NCI-H2171 (cell line): ENCODE measurements around the gene RASA3.
"Not testable (repeated sequence)": the region's sequence is repeated elsewhere in the genome, so short reads cannot be mapped to it uniquely, and the experiment has no call there.

ENCODE experiments used
- DNase-seq: peaks from one replicate; lab custom pipeline; 2025; lab: John Stamatoyannopoulos, UW

RASA3 gene

DNA sequence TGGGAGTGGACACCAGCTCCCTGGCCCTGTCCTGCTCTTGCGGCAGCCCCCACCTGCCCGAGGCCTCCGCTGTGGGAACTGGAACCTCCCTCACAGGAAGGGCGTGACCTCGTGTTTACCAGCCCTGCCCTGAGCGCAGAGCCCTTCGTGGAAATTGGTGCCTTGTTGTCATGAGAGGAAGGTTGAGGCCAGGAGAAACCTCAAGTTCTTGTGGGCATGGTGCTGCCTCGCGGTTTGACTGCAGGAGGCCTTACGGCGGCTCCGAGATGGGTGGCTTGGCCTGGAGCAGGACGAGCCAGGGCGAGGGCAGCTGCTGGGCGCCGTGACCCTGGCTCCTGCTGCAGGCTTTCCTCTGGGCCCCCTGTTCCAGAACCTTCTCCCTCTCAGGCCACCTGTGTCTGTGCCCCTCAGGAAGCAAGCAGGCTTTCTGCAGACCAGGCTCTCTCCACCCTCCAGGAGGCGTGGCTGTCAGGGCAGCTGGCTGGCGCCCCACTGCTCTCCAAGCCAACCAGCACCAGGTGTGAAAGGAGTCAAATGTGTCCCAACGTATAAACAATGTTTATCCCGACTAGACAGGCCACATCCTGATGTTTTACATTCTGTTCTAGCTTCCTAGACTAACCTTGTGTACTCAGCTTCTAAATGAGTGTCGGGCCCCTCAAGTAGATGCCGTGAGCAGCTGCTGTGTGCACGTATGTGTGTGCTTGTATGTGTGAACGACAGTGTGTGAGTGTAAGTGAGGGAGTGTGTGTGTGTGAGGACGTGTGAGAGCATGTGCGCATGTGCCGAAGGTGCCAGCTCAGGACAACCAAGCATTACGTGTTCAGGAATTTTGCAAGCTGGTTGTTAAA is 10.4 kb upstream of the RASA3 start:
- peak; percentile 79 for DNase-seq

DNA sequence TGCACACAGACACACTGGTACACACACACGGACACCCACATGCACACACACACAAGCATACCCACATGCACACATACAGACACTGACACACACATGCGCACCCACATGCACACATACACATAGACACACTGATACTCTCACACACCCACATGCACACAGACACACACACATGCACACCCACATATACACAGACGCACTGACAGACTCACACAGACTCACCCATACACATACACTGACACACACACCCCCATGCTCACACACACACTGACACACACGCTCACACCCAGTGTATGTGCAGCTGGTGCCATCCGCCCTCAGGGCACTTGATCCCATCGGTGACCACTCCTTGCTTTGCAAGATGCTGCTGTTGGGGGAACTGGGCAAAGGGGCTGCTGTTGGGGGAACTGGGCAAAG is 9.7 kb upstream of the RASA3 start:
- DNase-seq = no peak

DNA sequence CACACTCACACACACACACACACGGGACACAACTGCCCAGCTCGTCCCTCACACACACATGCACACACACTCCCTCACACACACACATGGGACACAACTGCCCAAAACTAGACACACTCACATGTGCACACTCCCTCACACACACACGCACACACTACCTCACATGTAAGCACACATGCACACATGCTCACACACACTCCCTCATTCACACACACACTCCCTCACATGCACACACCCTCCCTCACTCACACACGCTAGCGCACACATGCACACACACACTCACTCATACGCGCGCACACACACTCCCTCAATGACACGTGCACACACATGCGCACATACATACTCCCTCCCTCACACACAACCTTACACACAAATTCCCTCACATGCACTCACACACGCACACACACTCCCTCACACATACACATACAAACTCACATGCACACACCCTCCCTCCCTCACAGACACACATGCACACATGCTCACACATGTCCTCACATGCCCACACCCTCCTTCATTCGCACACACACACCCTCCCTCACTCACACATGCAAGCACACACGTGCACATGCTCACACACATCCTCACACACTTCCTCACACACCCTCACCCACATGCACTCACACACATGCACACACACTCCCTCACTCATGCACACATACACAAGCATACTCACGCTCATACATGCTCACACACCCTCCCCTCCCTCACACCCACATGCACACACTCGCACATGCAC is 9.0 kb upstream of the RASA3 start:
- DNase-seq = no peak

DNA sequence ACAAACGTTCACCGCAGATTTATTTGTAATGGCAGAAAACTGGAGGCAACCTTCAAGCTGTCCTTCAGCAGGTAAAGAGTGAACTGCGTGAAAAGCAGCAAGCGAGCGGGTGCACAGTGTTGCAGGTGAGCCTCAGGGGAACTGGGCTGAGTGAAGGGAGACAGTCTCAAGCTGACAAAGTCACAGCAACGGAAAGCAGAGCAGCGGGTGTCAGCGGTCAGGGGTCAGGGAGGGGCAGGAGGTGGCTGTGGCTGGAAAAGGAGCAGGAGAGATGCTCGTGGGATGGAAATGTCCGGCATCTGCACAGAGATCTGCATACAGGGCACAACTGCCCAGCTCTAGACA is 8.5 kb upstream of the RASA3 start:
- no peak for DNase-seq

DNA sequence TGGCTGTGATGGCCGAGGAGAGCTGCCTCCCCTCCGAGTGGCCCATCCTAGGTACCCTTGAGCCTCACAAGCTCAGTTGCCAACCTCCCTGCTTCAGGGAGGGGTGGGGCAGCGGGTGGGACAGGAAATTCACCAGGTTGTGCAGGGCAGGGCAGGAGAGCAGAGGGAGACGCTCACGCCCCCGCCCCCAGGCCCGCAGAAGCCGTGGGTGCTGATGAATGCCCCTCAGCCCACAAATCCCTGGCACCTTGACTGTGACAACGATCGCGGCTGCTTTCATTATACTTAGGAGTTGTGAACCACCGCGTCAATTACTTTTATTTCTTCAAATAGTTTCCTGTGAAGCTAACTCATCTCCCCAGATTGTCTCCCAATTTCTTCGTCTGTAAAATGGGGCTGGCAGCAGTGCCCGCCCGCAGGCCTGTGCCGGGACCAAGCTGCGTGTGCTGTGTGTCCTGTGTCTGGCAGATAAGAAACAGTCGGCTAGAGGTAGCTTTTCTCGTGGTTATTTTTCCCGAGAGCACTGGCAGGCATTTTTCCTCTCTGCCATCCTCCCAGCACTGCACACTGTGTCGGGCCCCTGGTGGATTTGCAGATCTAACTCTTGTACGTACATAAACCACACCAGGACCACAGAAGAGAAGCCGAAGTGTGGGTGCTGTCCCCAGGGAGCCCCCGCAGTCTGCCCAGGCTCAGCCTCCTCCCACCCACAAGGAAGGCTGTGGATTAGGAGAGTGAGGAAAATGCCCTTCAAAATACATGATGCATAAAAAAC is 7.9 kb upstream of the RASA3 start:
- no peak for DNase-seq

DNA sequence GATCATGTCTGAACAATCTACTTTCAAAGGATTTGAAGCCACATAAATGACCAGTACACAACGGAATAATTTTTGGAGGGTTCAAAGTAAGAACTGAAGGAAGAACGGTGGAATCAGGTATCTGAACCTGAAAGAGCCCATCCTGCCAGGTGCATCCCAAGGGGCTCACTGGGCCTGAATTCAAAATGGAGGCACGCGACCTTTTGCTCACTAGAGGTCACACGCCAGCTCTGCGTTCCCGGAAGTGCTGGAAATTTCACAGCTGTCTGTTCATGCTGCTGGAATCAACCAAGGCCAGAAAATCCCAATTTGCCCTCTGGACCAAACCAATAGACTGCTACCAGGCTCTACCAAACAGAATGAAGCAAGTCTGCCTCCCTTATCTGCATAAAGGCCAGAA is 4.2 kb upstream of the RASA3 start:
- DNase-seq = no peak

DNA sequence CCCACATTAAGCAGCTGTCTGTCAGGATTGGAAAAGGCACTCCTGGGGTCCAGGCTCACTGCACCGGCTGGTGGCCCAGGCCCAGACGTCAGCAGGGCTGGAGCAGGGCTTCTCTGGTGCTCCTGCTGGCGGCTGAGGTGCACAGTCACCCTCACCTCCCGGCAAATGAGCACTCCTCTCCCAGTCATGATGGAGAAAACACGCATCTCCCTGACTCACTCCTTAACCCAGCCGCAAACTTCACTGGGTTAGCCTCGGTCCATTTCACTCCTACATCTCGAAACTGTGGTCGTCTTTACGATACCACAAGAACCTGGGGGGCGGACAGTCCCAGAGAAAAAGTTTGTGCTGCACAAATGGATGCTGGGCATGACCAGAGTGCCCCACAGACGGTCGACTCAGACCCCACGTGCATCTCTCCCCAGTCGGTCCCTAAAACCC is 3.3 kb upstream of the RASA3 start:
- no peak for DNase-seq

DNA sequence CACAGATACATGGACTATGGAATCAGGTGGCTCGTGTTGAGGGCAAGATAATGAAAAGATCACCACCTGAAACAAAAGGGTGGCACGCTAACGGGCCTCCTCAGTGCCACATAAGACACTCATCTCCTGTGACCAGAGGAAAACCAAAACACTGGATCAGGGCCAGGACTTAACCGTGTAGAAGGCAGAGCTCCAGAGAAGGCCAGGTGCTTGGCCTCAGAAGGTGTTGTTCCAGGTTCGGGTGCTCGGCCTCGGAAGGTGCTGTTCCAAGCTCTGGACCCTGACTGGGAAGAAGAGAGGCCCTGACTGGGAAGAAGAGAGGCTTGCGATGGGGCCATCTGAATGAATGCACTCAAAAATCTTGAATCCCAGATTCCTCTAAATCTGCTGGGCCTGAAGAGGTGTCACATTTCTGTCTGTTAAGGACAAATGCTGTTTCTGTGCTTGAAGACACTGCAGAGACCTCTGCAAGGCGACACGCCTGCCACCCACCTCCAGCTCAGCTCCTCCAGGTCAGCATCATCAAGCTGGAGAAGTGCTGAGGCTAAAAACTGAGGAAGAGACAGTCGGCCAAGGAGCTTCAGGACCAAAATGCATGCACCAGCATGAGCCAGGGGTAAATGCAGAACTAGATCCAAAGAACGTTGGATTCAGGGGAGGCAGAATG is 2.7 kb upstream of the RASA3 start:
- no peak for DNase-seq

DNA sequence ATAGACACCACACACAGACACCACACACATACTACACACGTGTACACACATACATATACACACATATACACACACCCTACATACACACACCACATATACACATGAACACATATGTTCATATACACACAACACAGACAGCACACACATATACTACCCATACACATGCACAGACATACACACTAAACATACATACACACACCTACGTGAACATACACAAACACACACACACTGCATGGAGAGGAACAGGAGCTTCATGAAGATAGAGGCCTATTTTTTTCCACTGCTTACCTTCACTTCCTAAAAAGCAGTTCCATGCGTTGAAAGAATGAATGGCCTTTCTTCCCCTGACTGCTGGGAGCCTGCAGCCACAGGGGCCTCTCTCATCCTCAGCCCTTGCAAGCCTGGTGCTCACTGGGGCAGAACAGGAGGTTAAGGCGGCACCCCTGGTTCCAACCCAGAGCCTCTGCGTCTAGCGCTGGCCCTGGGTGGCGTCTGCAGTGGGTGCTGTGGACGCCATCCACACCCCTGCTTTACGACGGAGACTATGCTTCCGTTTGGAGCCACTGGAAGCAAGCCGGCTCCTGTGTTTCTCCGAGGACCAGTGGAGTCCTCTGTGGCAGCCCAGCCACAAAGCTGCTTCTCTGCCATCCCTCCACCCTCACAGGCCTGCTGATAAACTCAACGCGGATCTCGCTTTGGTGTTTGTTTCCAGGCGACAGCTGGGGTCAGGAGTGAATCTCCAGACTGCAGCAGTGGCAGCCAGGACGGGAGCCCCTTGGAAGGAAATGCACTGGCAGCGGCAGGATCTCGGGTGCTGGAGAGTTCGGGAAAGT is 1.9 kb upstream of the RASA3 start:
- DNase-seq = no peak

DNA sequence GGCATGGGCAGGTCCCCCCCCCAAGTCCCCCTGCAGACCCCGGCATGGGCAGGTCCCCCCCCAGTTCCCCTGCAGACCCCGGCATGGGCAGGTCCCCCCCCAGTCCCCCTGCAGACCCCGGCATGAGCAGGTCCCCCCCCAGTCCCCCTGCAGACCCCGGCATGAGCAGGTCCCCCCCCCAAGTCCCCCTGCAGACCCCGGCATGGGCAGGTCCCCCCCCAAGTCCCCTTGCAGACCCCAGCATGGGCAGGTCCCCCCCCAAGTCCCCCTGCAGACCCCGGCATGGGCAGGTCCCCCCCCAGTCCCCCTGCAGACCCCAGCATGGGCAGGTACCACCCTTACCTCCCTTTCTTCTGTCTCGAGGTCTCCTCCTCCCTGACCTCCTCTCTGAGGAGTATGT is 1.1 kb upstream of the RASA3 start:
- DNase-seq = not testable (repeated sequence)

DNA sequence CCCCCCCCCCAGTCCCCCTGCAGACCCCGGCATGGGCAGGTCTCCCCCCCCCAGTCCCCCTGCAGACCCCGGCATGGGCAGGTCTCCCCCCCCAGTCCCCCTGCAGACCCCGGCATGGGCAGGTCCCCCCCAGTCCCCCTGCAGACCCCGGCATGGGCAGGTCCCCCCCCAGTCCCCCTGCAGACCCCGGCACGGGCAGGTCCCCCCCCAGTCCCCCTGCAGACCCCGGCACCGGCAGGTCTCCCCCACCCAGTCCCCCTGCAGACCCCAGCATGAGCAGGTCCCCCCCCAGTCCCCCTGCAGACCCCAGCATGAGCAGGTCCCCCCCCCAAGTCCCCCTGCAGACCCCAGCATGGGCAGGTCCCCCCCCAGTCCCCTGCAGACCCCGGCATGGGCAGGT is 703 bp upstream of the RASA3 start:
- DNase-seq = not testable (repeated sequence)

DNA sequence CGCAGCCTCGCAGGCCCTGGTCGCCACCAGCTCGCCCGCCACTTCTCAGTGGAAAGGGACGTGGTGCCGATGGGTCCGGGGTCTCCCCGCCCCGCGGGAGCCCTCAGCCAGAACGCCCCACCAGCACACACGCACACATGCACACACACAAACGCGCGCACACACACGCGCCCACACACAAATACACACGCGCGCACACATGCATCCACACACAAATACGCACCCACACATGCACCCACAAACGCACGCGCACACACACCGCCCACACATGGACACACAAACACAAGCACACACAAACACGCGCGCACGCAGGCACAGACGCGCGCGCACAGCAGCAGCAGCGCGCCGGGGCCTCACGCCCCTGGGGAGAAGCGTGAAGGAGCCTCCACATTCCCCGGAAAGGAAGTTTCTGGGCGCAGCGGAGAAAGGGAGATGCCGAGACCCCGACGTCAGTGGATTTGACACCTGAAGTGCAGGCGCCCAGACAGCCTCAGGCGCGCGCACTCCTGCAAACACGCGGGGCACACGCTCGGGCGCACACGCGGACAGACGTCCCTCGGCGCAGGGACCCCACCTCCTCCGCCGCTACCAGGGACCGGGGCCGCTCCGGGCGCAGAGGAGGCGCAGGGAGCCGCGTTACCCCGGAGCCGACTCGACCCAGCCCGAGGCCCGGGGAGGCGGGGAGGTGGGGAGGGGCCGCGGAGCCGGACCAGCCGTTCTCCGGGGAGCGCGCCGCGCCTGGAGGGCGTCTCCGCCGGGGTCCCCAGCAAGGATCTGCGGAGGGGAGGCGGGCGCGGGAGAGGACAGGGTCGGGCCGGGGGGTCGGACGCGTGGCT is 622 bp downstream of the RASA3 start:
- no peak for DNase-seq

DNA sequence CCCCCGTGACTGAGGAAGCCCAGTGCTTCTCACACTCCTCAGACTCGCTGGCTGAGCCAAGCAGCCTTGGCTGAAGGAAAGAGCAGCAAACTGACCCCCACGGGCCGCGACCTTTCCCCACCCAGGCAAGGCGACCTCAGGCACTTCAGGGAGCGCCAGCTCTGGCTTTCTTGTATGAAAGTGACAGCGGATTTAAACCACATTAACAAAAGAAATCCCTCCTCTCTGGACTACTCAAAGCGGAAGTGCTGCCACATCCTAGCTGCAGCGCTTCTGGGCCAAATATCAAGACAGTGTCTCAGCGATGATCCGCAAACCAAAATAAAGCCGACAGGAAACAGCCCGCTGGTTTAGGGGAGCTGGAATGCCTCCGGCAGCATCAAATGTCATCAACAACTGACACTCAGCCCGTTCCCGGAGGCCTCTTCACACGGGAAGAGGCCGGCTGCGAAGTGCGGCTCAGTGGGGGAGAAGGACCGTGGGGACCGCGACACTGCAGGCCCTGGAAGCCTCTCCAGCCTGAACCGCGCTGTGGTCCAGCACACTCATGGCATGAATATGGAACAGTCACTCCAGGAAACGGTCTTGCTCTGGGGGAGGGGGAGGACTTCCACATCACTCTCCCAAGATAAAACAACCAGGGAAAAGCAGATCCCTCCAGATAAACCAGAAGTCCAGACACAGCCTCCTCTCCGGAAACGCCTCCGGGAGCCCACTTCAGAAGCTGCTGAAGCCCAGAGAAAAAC is 1.4 kb downstream of the RASA3 start:
- DNase-seq = peak; percentile 45

DNA sequence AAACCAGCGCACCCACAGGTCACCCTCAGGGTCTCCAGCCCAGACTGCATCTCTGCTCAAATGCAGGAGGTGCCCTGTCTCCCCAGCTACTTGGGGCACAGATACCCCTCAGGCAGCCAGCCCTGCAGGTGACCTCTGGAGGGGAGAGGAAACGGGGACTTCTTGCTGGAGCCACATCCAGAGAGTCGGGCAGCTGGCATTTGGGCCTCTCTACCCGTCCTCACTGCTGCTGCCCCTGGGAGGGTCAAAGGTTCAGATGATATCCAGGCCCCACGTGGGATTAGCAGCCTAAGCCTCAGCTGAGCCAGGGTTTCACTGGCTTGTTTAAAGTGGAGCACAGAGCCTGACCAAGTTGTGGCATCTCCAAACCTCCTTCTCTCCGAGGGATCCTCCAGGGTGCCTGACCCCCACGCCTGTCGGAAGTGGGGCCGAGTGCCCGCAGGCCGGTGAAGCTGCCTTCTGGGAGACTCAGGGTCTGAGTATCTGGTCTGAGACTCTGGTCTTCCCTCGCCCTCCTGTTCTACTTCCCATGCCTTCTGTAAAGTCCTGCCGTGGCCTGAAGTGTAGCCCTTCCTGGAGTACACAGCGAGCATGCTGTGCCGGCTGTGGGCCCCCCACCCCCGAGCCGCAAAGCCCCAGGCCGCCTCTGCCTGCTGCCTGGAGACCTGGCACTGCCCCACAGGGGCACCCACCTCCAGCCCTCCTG is 2.1 kb downstream of the RASA3 start:
- DNase-seq = no peak

DNA sequence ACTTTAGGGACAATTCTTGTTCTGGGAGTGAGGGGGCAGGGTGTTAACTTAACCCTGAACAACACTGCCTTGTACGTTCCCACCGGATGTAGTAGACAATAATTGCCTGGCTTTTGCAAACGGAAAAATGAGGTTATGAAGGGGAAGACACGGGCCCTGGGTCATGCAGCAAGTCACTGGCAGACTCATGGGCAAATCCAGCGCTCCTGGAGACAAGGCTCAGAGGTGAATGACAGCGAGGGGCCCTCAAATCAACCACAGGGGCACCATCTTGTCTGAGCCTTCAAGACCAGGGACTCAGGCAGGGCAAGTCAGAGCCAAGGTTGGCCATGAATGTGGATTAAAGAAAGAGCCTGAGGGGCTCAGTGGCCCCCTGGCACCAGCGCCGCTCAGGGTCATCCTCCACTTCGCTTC is 2.8 kb downstream of the RASA3 start:
- DNase-seq = no peak

DNA sequence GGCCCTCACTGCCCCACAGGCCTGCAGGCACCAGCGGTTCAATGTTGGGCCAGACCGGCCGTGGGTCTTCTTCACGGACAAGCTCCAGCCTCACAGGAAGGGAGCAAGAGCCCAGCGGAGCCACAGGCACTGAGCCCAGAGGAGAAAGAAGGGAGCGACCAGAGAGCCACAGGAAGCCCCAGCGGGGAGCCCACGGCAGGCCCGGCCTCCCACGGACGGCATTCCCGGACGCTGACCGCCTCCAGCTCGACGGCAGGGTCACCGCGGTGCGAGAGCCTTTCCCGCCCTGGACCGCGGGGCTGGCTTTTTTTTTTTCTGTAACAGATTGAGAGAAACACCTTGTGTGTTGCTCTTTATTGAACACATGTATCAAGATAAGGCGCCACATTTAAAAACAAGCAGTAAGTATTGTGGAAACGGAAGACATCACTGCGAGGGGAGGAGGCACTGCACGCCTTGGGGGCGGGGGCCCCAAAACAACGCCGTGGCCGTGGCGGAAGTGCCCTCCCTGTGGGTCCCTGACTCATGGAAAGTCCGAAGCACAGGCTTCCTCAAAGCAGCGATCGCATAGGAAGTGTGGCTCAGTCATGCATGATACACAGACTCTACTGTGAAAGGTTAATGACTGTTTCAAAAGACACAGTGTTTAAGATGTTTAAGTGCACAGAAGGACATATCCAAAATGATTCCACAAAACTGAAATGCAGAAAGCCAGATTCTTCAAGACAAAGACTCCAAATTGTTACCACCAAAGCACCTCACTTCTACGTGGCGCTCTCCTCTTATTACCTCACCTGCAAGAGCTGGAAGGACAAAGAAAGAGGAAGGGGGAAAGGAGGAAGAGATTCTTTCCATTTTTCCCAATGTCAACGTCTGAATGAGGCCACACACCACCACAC is 3.5 kb downstream of the RASA3 start:
- no peak for DNase-seq

DNA sequence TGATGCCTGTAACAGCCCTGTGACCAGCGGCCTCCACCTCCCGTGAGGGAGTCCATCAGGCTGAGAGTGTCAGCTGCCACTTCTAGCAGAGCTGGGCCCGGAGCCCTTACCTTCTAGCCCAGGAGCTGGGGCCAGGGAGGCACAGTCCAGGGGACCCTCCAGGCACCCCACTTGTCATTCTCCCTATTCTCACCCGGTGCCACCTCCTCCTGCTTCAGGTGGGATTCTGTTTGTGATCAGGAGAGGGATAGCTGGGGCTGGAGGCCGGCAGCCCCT is 4.1 kb downstream of the RASA3 start:
- no peak for DNase-seq
